Ascending aorta (tissue), 2 donors: ENCODE results near the gene PRLR. TPM values are rescaled to one million over a fixed set of nuclear protein-coding genes. Genes with fewer than 3 reads are reported as not detected.
"Not testable (repeated sequence)": the region's sequence is repeated elsewhere in the genome, so short reads cannot be mapped to it uniquely, and the experiment has no call there.

Experiments used
- DNase-seq, 2 donors: peaks; one replicate each; pipeline ENCODE4 v3.0.0-alpha.2; 2019; ENCODE audit warnings: low spot score in 2 of 2
- H3K27ac ChIP-seq, 2 donors: fragments of 200-600 bp; sonication (generic); one replicate each; pipeline ENCODE4 v1.5.1; 2016 to 2017; ENCODE audit warnings: mild to moderate bottlenecking in 1 of 2
- H3K27me3 ChIP-seq: fragments of 200-600 bp; sonication (generic); one replicate; pipeline ENCODE4 v1.5.1; 2017
- H3K36me3 ChIP-seq, 2 donors: fragments of 200-600 bp; sonication (generic); one replicate each; pipeline ENCODE4 v1.5.1; 2016
- H3K4me1 ChIP-seq, 2 donors: fragments of 200-600 bp; sonication (generic); one replicate each; pipeline ENCODE4 v1.5.1; 2016 to 2017; ENCODE audit warnings: mild to moderate bottlenecking in 1 of 2
- H3K4me3 ChIP-seq, 2 donors: fragments of 200-600 bp; sonication (generic); one replicate each; pipeline ENCODE4 v1.5.1; 2016 to 2017; ENCODE audit warnings: mild to moderate bottlenecking in 1 of 2
- H3K9me3 ChIP-seq, 2 donors: fragments of 200-600 bp; sonication (generic); one replicate each; pipeline ENCODE4 v1.5.1; 2016
- intact Hi-C: fragments of 100-400 bp; cut with DNase I; formaldehyde crosslinking; loops from one replicate; pipeline ENCODE4 v1.15.1; 2023
- total RNA-seq: library from RNA; depleted of rRNA; stranded (reverse); fragments of >200 nt; gene quantifications from one replicate; pipeline ENCODE4 v1.1.0, GENCODE V29; 2016
- TF ChIP-seq, protein P1 (sequence below), 3 experiments: fragments of 200-600 bp in 2 of 3; fragments of 450-650 bp in 1 of 3; sonication (generic) in 2 of 3; IDR thresholded peaks; one replicate each; pipeline ENCODE4 v1.5.1; 2016 to 2019; ENCODE audit warnings: antibody characterized with exemption in 3 of 3, mild to moderate bottlenecking in 1 of 3, moderate library complexity in 1 of 3

The PRLR gene
- total RNA-seq, 1 donor from 2014 or later = 0.43 TPM

DNA sequence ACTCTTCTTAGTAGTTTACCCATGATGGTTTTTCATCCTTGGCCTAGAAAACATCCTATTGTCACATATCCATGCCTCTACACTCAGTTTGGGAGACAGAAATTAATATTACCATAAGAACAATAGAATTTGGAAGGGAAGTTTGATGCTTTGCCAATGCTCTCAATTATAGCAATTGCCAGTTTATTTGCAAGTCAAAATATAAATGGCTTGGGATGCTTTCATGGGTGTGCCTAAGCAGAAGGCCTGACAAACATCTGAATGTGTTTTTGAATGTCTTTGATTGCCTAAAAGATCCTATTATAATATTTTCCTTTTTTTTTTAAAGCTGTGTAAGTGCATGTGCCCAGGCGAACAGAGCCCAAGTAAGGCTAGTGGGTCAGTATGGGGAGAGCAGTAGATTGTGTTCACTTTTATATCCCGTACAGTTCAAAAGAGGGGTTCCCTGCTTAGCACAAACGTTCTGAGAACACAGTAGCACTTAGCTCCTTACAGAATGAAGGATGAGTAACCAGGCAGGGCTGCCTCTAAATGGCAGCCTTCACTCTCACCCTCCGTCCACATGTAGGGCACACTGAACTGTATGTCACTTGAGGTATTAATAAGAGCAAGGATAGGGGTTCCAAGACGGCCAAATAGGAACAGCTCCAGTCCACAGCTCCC lies 126.5 kb downstream of the PRLR start:
- intact Hi-C loops = no loop called here
- DNase-seq = no peak
- H3K27ac ChIP-seq = no peak overlapping the region

DNA sequence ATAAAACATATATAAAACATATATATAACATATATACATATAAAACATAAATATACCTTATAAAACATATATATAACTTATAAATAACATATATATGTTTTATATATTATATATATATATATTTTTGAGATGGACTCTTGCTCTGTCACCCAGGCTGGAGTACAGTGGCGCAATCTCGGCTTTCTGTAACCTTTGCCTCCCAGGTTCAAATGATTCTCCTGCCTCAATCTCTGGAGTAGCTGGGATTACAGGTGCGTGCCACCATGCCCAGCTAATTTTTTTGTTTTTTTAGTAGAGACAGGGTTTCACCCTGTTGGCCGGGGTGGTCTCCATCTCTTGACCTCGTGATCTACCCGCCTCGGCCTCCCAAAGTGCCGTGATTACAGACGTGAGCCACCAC lies 128.6 kb downstream of the PRLR start:
- H3K36me3 ChIP-seq, H3K9me3 ChIP-seq, H3K4me1 ChIP-seq, intact Hi-C loops, H3K27ac ChIP-seq, DNase-seq, H3K27me3 ChIP-seq, H3K4me3 ChIP-seq: not testable (repeated sequence)

More for the DNA sequence above, 126.5 kb downstream of the PRLR start:
- no peaks in the 10 kb centered on the region for H3K36me3 ChIP-seq
- H3K4me1 ChIP-seq = no peaks in the 10 kb centered on the region
- no peak overlapping the region for H3K4me3 ChIP-seq
- no peaks in the 10 kb centered on the region for H3K9me3 ChIP-seq
- H3K27me3 ChIP-seq = no peaks in the 10 kb centered on the region
- TF ChIP-seq, protein P1, sequence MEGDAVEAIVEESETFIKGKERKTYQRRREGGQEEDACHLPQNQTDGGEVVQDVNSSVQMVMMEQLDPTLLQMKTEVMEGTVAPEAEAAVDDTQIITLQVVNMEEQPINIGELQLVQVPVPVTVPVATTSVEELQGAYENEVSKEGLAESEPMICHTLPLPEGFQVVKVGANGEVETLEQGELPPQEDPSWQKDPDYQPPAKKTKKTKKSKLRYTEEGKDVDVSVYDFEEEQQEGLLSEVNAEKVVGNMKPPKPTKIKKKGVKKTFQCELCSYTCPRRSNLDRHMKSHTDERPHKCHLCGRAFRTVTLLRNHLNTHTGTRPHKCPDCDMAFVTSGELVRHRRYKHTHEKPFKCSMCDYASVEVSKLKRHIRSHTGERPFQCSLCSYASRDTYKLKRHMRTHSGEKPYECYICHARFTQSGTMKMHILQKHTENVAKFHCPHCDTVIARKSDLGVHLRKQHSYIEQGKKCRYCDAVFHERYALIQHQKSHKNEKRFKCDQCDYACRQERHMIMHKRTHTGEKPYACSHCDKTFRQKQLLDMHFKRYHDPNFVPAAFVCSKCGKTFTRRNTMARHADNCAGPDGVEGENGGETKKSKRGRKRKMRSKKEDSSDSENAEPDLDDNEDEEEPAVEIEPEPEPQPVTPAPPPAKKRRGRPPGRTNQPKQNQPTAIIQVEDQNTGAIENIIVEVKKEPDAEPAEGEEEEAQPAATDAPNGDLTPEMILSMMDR (IDR thresholded peaks at IDR 0.05) = no peak

DNA sequence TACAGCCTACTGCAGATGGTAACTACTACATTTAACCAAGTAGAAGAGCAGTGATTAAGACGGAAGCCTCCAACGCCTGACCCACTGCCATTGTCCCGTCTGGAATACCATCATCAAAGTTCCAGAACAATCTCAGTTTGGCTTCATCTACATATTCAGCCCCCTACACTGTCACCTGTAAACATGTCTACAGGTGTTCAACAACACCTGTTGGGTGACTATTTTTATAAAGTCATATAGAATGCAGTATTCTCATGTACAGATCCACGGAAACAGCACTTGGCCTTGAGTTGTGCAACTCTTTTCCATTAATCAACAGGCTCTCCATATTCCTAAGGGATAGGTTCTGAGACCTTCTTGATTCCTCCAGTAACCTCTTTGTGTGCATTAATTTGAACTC lies 129.3 kb downstream of the PRLR start:
- Histone ChIP-seq H3K27ac (no peak overlapping the region), H3K36me3 (no peaks in the 10 kb centered on the region), H3K4me1 (no peaks in the 10 kb centered on the region), H3K4me3 (no peak overlapping the region), H3K9me3 (no peaks in the 10 kb centered on the region), H3K27me3 (no peaks in the 10 kb centered on the region)
- no peak for DNase-seq
- intact Hi-C loops = no loop called here
- TF ChIP-seq, protein P1 (IDR thresholded peaks at IDR 0.05) = no peak

DNA sequence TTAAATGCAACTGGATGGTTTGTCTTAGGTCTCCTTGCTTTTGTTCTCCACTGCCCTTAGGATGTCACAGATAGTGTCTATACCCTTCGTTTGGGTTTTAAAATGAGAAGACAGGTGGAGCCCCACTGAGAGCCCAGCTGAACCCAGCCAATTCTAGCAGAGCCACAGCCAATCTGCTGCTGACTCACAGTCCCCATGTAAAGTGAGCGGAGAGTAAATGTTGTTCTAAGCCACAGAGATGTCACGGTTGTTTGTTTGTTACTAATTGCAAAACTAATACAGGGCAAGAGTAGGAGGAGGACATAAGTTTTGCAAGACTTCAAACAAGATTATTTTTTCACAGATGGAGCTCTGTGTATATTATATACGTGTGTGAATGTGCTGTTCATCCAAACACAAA lies 132.1 kb downstream of the PRLR start:
- intact Hi-C loops = no loop called here
- TF ChIP-seq, protein P1 (IDR thresholded peaks at IDR 0.05) = no peak
- H3K4me3 ChIP-seq = no peak overlapping the region

DNA sequence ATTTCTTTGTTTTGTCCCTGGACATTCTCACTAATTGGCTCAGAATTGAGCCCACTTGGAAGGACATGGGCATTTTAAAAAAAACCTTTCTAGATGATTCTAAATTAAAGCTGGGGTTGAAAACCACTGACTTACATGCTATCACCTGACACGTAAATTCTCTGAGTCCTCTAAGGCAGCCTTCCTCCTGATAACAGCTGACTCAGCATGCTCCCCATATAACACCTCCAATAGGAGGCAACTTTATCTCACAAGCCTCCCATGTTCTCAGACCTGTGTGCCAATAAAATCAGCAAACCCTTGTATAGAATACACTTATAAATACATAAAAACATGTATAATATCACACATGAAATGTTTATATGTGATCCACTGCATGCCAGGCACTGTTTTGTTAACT lies 133.4 kb downstream of the PRLR start:
- intact Hi-C loops = no loop called here
- Histone ChIP-seq H3K4me1 (no peaks in the 10 kb centered on the region), H3K36me3 (no peaks in the 10 kb centered on the region), H3K27ac (no peak overlapping the region), H3K4me3 (no peak overlapping the region), H3K9me3 (no peaks in the 10 kb centered on the region), H3K27me3 (no peaks in the 10 kb centered on the region)
- TF ChIP-seq, protein P1 (IDR thresholded peaks at IDR 0.05) = no peak
- no peak for DNase-seq

More for the DNA sequence above, 132.1 kb downstream of the PRLR start:
- Histone ChIP-seq H3K36me3 (no peaks in the 10 kb centered on the region), H3K27ac (no peak overlapping the region), H3K4me1 (no peaks in the 10 kb centered on the region), H3K27me3 (no peaks in the 10 kb centered on the region), H3K9me3 (no peaks in the 10 kb centered on the region)
- no peak for DNase-seq

DNA sequence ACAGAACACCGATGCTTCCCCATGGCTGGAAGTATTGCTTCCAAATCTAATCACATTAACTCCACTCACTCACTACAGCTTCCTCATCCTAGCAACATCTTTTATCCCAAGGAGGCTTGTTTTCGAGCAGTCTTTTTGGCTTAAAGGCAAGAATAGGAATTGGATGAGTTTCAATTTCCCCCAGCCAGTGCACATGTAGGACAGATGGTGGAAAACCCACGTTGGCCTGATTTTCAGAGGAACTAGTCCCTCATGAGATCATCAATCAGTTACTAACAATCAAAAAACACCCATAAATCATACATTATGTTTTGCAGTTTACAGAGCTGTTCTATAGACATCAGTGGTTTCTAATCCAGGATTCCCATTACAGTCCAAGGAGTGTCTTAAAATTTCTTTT lies 134.1 kb downstream of the PRLR start:
- Histone ChIP-seq H3K9me3 (no peaks in the 10 kb centered on the region), H3K27ac (no peak overlapping the region), H3K36me3 (no peaks in the 10 kb centered on the region), H3K27me3 (no peaks in the 10 kb centered on the region), H3K4me1 (no peaks in the 10 kb centered on the region), H3K4me3 (no peak overlapping the region)
- intact Hi-C loops = no loop called here
- DNase-seq = no peak
- TF ChIP-seq, protein P1 (IDR thresholded peaks at IDR 0.05) = no peak
